C1 segment of cervical spinal cord (tissue), 14 donors: ENCODE data around the gene CCDC170.
A peak's percentile ranks its signal among the peaks of the same experiment; 100 is the strongest.

ENCODE experiments used
- DNase-seq, 14 donors: peaks; one replicate each; lab custom pipeline; 2025; lab: John Stamatoyannopoulos, UW

The CCDC170 gene

GRCh38 chr6:151546941-151547659 is 53.3 kb downstream of the CCDC170 start:
- no peak for DNase-seq

- DNase-seq = no peak
Observed at GRCh38 chr6:151548201-151548600, 54.4 kb downstream of the CCDC170 start.

- no peak for DNase-seq
Observed at GRCh38 chr6:151549790-151550189, 56.0 kb downstream of the CCDC170 start.

DNA sequence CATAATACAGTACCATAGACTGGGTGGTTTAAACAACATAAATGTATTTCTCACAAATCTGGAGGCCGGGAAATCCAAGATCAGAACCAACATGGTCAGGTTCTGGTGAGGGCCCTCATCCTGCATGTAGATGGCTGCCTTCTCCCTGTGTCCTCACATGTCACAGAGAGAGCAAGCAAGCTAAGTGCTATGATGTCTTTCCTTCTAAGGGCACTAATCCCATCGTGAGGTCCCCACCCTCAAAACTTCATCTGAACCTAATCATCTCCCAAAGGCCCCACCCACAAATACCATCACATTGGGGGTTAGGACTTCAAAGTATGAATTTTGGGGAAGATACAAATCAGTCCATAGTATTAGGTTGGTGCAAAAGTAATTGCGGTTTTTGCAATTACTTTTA is 56.8 kb downstream of the CCDC170 start:
- DNase-seq = no peak

DNA sequence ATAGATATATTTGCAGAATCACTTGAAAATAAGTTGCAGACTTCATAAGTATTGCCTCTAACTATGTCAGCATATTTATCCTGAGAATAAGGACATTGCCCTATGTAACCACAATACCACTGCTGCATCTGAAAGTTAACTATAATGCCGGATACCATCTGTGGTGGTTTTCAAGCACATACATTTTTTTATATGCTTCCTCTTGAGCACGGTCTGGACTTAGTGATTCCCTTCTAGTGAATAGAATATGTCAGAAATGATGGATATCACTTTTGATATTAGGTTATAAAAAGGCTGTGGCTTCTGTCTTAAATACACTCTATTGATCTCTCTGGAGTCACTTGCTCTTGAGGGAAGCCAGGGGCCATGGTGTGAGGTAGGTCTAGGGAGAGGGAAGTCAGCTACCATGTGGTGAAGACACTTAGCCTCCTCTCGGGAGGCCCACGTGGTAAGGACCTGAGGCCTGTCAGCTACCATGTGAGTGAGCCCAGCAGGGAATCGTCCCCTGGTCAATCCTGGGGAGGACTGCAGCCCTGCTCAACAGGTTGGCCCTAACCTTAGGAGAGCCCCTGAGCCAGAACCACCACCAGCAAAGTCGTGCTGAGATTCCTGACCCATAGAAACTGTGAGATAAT is 57.5 kb downstream of the CCDC170 start:
- DNase-seq = no peak

- no peak for DNase-seq
Observed at GRCh38 chr6:151553416-151554165, 59.8 kb downstream of the CCDC170 start.

DNA sequence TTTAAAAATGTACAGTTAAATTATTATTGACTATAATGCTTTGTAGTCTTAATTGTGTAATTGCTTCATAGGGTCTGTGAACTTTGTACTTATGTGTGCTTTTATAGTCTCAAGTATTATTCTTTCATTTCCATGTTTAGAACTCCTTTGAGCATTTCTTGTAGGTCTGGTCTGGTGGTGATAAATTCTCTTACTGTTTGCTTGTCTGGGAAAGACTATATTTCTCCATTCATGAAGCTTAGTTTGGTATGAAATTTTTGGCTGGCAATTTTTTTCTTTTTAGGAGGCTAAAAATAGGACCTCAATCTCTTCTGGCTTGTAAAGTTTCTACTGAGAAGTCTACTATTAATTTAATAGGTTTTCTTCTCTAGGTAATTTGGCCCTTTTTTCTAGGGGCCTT is 67.4 kb downstream of the CCDC170 start:
- DNase-seq = no peak

DNA sequence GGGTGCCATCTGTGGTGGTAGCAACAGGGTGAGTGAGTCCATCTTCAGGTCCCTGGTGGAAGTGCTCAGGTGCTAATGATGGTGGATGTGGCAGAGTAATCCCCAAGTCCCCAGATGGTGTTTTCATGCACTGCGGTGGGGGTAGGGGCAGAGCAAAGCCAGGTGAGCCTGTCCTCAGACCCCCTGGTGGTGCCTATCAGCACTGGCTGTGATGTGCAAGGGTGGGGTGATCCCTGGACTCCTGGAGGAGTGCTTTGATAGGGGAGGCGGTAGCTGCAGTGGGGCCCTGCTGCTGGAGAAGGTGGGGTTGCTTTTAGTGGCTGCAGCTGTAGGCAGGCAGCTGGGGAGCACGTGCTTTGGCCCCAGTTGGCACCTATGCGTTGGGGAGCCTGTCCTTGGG is 70.8 kb downstream of the CCDC170 start:
- DNase-seq = no peak

DNA sequence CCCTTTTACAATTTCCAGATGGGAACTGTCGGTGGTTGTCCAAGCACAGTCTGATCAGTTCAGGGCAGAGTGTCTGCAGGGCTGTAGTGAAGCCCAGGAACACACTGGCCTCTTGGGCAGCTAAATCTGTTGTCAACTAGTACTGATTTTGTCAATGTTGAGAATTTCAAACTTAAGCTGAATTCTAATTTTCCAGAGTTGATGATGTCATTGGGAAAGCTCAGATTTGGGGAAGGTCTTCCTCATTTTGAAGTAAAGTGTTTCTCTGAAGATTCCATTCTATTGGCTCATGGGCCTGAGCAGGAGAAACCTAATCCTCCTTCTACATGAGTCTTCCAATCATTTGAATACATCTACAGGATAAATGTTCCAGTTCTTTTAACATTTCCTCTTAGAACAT is 72.1 kb downstream of the CCDC170 start:
- no peak for DNase-seq

DNA sequence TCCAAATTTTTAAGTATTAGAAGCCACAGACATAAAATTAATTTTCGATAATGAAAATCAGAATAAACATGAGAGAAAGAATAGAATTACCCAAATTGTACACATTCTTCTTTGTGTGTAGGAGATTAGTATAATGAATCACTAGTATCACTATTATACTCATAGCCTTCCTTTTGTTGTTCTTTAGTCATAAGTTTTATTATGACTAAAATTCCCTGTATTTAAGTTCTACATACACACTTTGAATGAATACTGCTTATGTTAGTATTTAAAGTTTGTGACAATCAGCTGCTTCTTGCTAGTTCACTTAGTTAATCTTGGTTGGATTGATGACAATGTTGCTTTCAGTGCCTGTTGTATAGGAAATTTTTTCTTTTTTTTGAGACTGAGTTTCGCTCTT is 72.7 kb downstream of the CCDC170 start:
- no peak for DNase-seq

GRCh38 chr6:151576633-151577032 is 82.8 kb downstream of the CCDC170 start:
- peak in 2 of 14 donors; percentile 1 to 45 for DNase-seq

DNA sequence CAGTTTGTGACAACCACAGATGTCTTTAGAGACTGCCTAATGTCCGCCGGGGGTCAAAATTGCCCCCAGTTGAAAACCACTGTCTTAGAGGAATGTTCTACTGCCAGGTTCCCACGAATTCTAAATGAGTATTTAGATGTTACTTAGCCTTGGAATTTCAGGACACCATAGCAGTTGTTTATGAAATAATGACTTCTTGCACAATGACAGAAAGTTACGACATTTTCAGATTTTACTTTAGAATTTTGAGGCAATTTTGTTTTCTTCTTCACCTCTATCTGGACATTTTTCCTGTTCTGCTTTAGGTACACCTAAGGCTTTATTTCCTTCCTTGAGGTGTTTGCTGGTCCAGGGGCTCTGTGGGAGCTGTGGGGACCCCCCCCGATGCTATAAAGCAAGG is 83.4 kb downstream of the CCDC170 start:
- no peak for DNase-seq

DNA sequence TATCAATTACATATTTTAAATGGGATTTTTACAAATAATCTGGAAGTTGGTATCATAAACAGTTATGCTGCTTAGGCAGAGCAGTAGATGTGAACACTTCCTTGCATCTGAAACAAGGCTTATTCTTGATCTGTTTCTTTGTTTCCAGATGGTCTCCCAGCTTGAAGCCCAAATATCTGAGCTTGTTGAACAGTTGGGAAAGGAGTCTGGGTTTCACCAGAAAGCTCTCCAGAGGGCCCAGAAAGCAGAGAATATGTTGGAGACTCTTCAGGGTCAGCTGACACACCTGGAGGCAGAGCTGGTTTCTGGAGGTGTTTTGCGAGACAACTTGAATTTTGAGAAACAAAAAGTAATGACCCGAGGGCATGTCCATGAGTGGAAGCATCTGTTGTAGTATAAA is 91.9 kb downstream of the CCDC170 start:
- no peak for DNase-seq

DNA sequence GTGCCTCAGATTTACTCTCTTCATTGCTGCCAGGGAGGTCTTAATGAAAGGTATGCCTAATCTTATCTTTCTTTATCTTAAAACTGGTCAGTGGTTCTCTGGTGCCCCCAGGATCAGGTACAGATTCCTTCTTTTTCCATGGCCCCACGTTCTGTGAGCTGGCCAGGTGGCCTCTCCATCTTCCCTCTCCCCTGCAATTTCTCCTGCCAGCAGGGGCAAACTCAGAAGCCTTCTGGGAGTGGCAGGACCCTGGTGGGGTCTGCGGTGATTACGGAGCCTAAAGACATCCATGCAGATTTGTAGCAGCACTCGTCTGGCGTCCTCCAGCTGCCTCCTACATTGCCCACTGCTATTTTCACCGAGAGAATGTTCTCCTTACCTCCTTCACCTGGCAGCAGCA is 95.8 kb downstream of the CCDC170 start:
- DNase-seq = no peak

DNA sequence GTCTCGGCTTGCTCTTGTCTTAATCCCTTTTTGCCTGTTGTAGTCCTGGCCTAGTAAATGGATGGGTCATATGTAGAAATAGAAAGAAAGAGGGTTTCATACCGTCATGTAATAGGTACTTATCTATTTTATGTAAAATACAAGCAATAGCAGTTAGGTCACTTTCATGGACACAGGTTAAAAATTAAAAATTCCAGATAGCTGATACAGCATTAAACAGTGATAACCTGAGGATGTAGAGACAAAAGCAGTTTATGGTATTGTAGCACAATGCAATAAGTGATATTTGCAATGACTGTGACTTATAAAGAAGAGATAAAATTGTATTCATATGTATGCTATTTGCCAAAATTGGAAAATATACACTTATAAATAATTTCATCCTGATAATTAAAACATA is 96.9 kb downstream of the CCDC170 start:
- DNase-seq = no peak

DNA sequence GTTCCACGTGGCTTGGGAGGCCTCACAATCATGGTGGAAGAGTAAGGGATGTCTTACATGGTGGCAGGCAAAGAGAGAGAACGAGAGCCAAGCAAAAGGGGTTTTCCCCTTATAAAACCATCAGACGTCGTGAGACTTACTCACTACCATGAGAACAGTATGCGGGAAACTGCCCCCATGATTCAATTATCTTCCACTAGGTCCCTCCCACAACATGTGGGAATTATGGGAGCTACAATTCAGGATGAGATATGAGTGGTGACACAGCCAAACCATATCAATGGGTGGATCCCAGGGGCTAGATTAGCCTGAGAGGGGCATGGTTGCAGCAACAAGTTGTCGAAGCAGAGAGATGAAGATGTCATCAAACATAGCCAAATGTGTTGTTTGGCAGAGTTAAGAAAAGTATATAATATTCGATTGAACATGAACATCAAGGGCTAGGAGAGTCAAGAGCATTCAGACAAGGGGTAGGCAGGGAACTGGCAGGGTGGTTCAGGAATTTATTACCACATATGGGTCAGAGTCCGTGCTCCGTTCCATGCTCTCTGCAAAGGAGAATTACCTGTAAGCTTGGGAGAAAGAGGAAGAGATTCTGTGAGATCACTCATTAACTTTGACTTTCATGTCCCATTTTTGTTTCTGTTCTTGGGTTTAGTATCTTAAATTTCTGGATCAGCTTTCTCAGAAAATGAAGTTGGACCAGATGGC is 98.8 kb downstream of the CCDC170 start:
- no peak for DNase-seq

- DNase-seq = no peak
Observed at GRCh38 chr6:151609146-151609902, 115.5 kb downstream of the CCDC170 start.

GRCh38 chr6:151610326-151610725 is 116.5 kb downstream of the CCDC170 start:
- no peak for DNase-seq

GRCh38 chr6:151614630-151615029 is 120.8 kb downstream of the CCDC170 start:
- DNase-seq = no peak

- DNase-seq = no peak
Observed at GRCh38 chr6:151616091-151616513, 122.3 kb downstream of the CCDC170 start.

- DNase-seq = no peak
Observed at GRCh38 chr6:151616600-151616999, 122.8 kb downstream of the CCDC170 start.
